Smooth muscle cell (in vitro differentiated cells): ENCODE results near the gene SLC8B1. TPM values are rescaled to one million over a fixed set of nuclear protein-coding genes. Genes with fewer than 3 reads are reported as not detected.

ENCODE experiments used
- DNase-seq: peaks from one replicate; lab custom pipeline; 2025; ENCODE audit not compliant: unreplicated experiment; lab: John Stamatoyannopoulos, UW
- H2AFZ ChIP-seq: fragments of 200-600 bp; sonication (generic); 2 replicates; pipeline ENCODE4 v1.6.0; 2016; ENCODE audit warnings: antibody characterized with exemption, low read depth, mild to moderate bottlenecking
- H3F3A ChIP-seq: fragments of 200-600 bp; sonication (generic); 2 replicates; pipeline ENCODE4 v1.6.0; 2017; ENCODE audit warnings: antibody characterized with exemption, low read depth
- H3K27ac ChIP-seq: fragments of 200-600 bp; sonication (generic); 2 replicates; pipeline ENCODE4 v1.5.1; 2016; ENCODE audit warnings: low read depth, mild to moderate bottlenecking
- H3K27me3 ChIP-seq: fragments of 200-600 bp; sonication (generic); 2 replicates; pipeline ENCODE4 v1.6.1; 2016; ENCODE audit warnings: low read depth, mild to moderate bottlenecking
- H3K36me3 ChIP-seq: fragments of 200-600 bp; sonication (generic); 2 replicates; pipeline ENCODE4 v1.5.1; 2016; ENCODE audit warnings: low read depth
- H3K4me1 ChIP-seq: fragments of 200-600 bp; sonication (generic); 2 replicates; pipeline ENCODE4 v1.5.1; 2016; ENCODE audit warnings: low read depth
- H3K4me2 ChIP-seq: fragments of 200-600 bp; sonication (generic); 2 replicates; pipeline ENCODE4 v1.6.0; 2016; ENCODE audit warnings: mild to moderate bottlenecking
- H3K4me3 ChIP-seq: fragments of 200-600 bp; sonication (generic); 2 replicates; pipeline ENCODE4 v1.5.1; 2016; ENCODE audit warnings: mild to moderate bottlenecking
- H3K79me2 ChIP-seq: fragments of 200-600 bp; sonication (generic); 2 replicates; pipeline ENCODE4 v1.6.0; 2016; ENCODE audit warnings: low read depth, mild to moderate bottlenecking
- H3K9ac ChIP-seq: fragments of 200-600 bp; sonication (generic); 2 replicates; pipeline ENCODE4 v1.6.0; 2016; ENCODE audit warnings: low read depth
- H3K9me3 ChIP-seq: fragments of 200-600 bp; sonication (generic); replicated peaks from 2 replicates; pipeline ENCODE4 v1.5.1; 2016; ENCODE audit warnings: low read depth
- H4K20me1 ChIP-seq: fragments of 200-600 bp; sonication (generic); 2 replicates; pipeline ENCODE4 v1.6.0; 2016; ENCODE audit warnings: low read depth
- CTCF ChIP-seq: fragments of 200-600 bp; sonication (generic); IDR thresholded peaks from 2 replicates; pipeline ENCODE4 v1.5.1; 2017; ENCODE audit warnings: borderline replicate concordance, mild to moderate bottlenecking, antibody characterized with exemption; ENCODE audit not compliant: insufficient read depth, poor library complexity, severe bottlenecking
- WGBS: methylation state at CpG from one replicate; pipeline ENCODE4 v1.1.7; 2016; ENCODE audit warnings: low lambda C conversion rate; 5-methylcytosine and 5-hydroxymethylcytosine counted together
- polyA plus RNA-seq: library from polyadenylated mRNA; unstranded; fragments of >200 nt; fragmentation: Nextera tagmentation; extraction: Ambion mirVana; gene quantifications from 2 replicates; pipeline ENCODE4 v1.2.1, GENCODE V29; 2016
- total RNA-seq: library from RNA; depleted of rRNA; stranded (reverse); fragments of >200 nt; gene quantifications from 2 replicates; pipeline ENCODE4 v1.2.3, GENCODE V29; 2014

Gene SLC8B1
- total and polyA plus RNA-seq, 2 experiments from 2014 or later: 11.8 to 14.3 TPM

DNA sequence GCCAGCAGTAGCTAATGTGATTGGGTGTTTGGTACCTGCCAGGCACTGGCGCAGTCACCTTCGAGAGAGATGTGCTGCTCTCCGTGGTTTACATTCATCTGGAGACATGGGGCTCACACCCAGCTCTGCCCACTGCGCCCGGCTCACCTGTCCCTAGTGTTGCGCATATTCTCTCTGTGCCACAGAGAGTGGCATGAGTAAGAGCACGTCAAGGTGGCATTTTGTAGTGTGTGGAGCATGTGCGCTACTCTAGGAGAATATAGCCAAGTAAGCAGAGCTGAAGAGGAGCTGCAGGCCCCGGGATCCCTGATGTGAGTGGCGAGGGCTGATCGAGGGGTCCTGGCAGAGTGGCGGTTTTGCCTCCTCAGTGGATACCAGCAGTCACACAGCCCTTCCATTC lies 66.8 kb downstream of the SLC8B1 start:
- DNase-seq: no peak
- TF ChIP-seq CTCF: no peak
- no peak overlapping the region for H3K4me2 ChIP-seq
- no peak overlapping the region for H2AFZ ChIP-seq
- peaks cover 20% of the 10 kb centered on the region for H3F3A ChIP-seq
- H4K20me1 ChIP-seq: no peaks in the 10 kb centered on the region
- no peaks in the 10 kb centered on the region for H3K9me3 ChIP-seq
- no peaks in the 10 kb centered on the region for H3K4me1 ChIP-seq
- no peak overlapping the region for H3K9ac ChIP-seq
- WGBS: 97% methylated on average over 12 of the region's 12 CpGs
- no peak overlapping the region for H3K27ac ChIP-seq
- no peak overlapping the region for H3K4me3 ChIP-seq
- no peaks in the 10 kb centered on the region for H3K27me3 ChIP-seq
- H3K79me2 ChIP-seq: no peaks in the 10 kb centered on the region
- no peaks in the 10 kb centered on the region for H3K36me3 ChIP-seq

- Histone ChIP-seq H3F3A (peaks cover 15% of the 10 kb centered on the region), H3K79me2 (no peaks in the 10 kb centered on the region), H3K9ac (no peak overlapping the region), H2AFZ (no peak overlapping the region), H3K4me2 (no peak overlapping the region), H3K9me3 (no peaks in the 10 kb centered on the region), H4K20me1 (no peaks in the 10 kb centered on the region), H3K36me3 (no peaks in the 10 kb centered on the region), H3K27me3 (no peaks in the 10 kb centered on the region), H3K27ac (no peak overlapping the region), H3K4me3 (no peak overlapping the region), H3K4me1 (no peaks in the 10 kb centered on the region)
- TF ChIP-seq CTCF: no peak
- DNase-seq: no peak
- WGBS: 98% methylated on average over 7 of the region's 7 CpGs
These were observed 67.3 kb downstream of the SLC8B1 start for GRCh38 chr12:113267621-113268020.

DNA sequence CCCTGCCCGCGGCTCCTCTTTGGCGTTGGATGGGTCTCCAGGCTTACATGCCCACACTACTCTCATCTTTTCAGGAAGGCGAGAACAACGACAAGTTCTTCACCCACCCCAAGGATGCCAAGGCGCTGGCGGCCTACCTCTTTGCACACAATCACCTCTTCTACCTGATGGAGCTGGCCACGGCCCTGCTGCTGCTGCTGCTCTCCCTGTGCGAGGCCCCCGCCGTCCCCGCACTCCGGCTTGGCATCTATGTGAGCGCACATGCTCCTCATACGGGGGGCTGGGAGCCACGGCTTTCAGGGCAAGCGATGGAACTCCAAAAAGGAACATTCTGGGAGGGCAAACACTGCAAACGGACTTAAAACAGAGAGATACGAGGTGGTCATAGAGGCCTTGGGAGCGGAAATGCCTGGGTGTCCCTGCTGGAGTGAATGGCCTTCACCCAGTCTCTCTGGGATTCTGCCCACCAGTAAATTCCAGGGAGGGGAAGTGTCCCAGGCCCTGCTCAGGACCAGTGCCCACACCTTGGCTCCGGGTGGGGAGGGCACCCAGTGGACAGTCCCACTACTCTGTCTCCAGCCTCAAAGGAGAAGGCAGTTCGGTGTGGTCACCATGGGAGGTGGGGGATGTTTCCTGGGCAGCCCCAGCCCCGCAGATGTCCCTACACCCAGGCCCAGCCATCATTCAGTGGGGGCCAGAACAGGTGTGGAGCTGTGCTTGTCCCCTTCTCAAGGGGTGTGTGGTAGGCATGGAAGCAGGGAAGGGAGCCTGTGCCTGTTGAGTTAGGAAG lies 68.6 kb downstream of the SLC8B1 start:
- no peaks in the 10 kb centered on the region for H3K4me1 ChIP-seq
- H3K4me3 ChIP-seq: no peak overlapping the region
- 98% methylated on average over 23 of the region's 23 CpGs for WGBS
- no peak overlapping the region for H3K4me2 ChIP-seq
- no peak for DNase-seq
- no peaks in the 10 kb centered on the region for H3K36me3 ChIP-seq
- peaks cover 6% of the 10 kb centered on the region for H3F3A ChIP-seq
- H3K9me3 ChIP-seq: no peaks in the 10 kb centered on the region
- H3K79me2 ChIP-seq: no peaks in the 10 kb centered on the region
- TF ChIP-seq CTCF: no peak
- no peak overlapping the region for H3K9ac ChIP-seq
- H3K27me3 ChIP-seq: no peaks in the 10 kb centered on the region
- no peaks in the 10 kb centered on the region for H4K20me1 ChIP-seq
- H3K27ac ChIP-seq: no peak overlapping the region
- no peak overlapping the region for H2AFZ ChIP-seq
